H1 (cell line): ENCODE measurements around the gene TEX2. TPM values are rescaled to one million over a fixed set of nuclear protein-coding genes. Genes with fewer than 3 reads are reported as not detected.
"Not testable (repeated sequence)": the region's sequence is repeated elsewhere in the genome, so short reads cannot be mapped to it uniquely, and the experiment has no call there.

ENCODE experiments used
- CTCF ChIA-PET: fragments of 300-600 bp; sonication (Branson Sonifier 250); formaldehyde crosslinking; loops from one replicate; lab custom pipeline; 2021; ENCODE audit not compliant: partially characterized antibody; lab: Charles Lee
- POLR2A ChIA-PET: fragments of 300-600 bp; sonication (Branson Sonifier 250); formaldehyde crosslinking; loops from one replicate; lab custom pipeline; 2021; ENCODE audit warnings: inconsistent platforms; ENCODE audit not compliant: partially characterized antibody; lab: Charles Lee
- DNase-seq, 2 experiments: peaks; one replicate each; pipeline versions ENCODE4 v3.0.0 to v3.0.0-alpha.2; 2010 to 2022; ENCODE audit warnings: low spot score in 2 of 2, low read depth in 1 of 2, mixed read lengths in 1 of 2
- FAIRE-seq: peaks from 2 replicates; lab custom pipeline; 2011; peaks lifted over from hg19 to GRCh38; lab: Jason Lieb, UNC
- H2AFZ ChIP-seq: 2 replicates; pipeline ENCODE4 v1.8.1; 2012; ENCODE audit warnings: low read length, inconsistent platforms
- H2AK5ac ChIP-seq: 2 replicates; pipeline ENCODE4 v1.6.1; 2013; ENCODE audit warnings: low read depth, low read length
- H2BK120ac ChIP-seq: replicated peaks from 2 replicates; pipeline ENCODE3; 2013; ENCODE audit warnings: low read depth, low read length, inconsistent platforms
- H2BK12ac ChIP-seq: 2 replicates; pipeline ENCODE4 v1.6.1; 2013; ENCODE audit warnings: low read depth, low read length
- H2BK15ac ChIP-seq: 2 replicates; pipeline ENCODE4 v1.6.1; 2013; ENCODE audit warnings: low read length
- H2BK20ac ChIP-seq: 2 replicates; pipeline ENCODE4 v1.6.1; 2013; ENCODE audit warnings: low read length
- H2BK5ac ChIP-seq: 2 replicates; pipeline ENCODE4 v1.6.1; 2013; ENCODE audit warnings: low read depth, low read length
- H3K14ac ChIP-seq: 2 replicates; pipeline ENCODE4 v1.6.1; 2013; ENCODE audit warnings: inconsistent platforms; ENCODE audit not compliant: insufficient read length
- H3K18ac ChIP-seq: 2 replicates; pipeline ENCODE4 v1.6.1; 2013; ENCODE audit warnings: low read length; ENCODE audit errors: extremely low read depth
- H3K23ac ChIP-seq: 2 replicates; pipeline ENCODE4 v1.6.1; 2013; ENCODE audit warnings: inconsistent platforms; ENCODE audit not compliant: insufficient read length
- H3K23me2 ChIP-seq: 2 replicates; pipeline ENCODE4 v1.6.1; 2013; ENCODE audit warnings: low read depth, low read length
- H3K27ac ChIP-seq: 2 replicates; pipeline ENCODE4 v1.6.1; 2011; ENCODE audit warnings: low read depth, low read length, inconsistent platforms
- H3K27me3 ChIP-seq, 4 experiments: replicated peaks in 1 of 4; 1 replicate in 1 of 4; 2 replicates in 3 of 4; pipeline versions ENCODE4 v1.6.1 to v1.8.1; 2011 to 2013; ENCODE audit warnings: low read length in 3 of 4, mild to moderate bottlenecking in 3 of 4, inconsistent platforms in 2 of 4, mixed read lengths in 2 of 4, moderate library complexity in 1 of 4; ENCODE audit not compliant: control insufficient read depth in 3 of 4, insufficient read depth in 3 of 4; ENCODE audit errors: extremely low read depth in 1 of 4
- H3K36me3 ChIP-seq, 4 experiments: 2 replicates each; pipeline versions ENCODE4 v1.6.1 to v1.8.1; 2011 to 2013; ENCODE audit warnings: mild to moderate bottlenecking in 4 of 4, low read length in 3 of 4, moderate library complexity in 2 of 4, control low read depth in 1 of 4, inconsistent platforms in 1 of 4; ENCODE audit not compliant: insufficient read depth in 4 of 4, control insufficient read depth in 2 of 4
- H3K4ac ChIP-seq: replicated peaks from 2 replicates; pipeline ENCODE3; 2013; ENCODE audit warnings: low read length, low read depth, mixed read lengths, inconsistent platforms; ENCODE audit not compliant: insufficient read length
- H3K4me1 ChIP-seq, 4 experiments: replicated peaks in 1 of 4; 1 replicate in 1 of 4; 2 replicates in 3 of 4; pipeline versions ENCODE4 v1.6.1 to v1.8.1; 2011 to 2013; ENCODE audit warnings: low read length in 3 of 4, inconsistent platforms in 2 of 4, mixed read lengths in 1 of 4; ENCODE audit not compliant: insufficient read depth in 4 of 4, control insufficient read depth in 3 of 4
- H3K4me2 ChIP-seq, 2 experiments: 2 replicates each; pipeline versions ENCODE4 v1.6.1 to v1.8.1; 2011 to 2013; ENCODE audit warnings: low read depth in 2 of 2, low read length in 2 of 2, control low read depth in 1 of 2, inconsistent platforms in 1 of 2, mild to moderate bottlenecking in 1 of 2; ENCODE audit not compliant: insufficient read depth in 1 of 2
- H3K4me3 ChIP-seq, 4 experiments: fragments of 200-600, 300-600 bp in 1 of 4; sonication (generic), shearing (Covaris generic), sonication (Bioruptor Twin) in 1 of 4; 2 replicates each; pipeline versions ENCODE4 v1.5.1 to v1.8.1; 2011 to 2016; ENCODE audit warnings: low read length in 4 of 4, low read depth in 3 of 4, control low read depth in 2 of 4, inconsistent platforms in 2 of 4, mild to moderate bottlenecking in 2 of 4, mixed read lengths in 1 of 4, moderate library complexity in 1 of 4; ENCODE audit not compliant: insufficient read depth in 2 of 4; ENCODE audit errors: extremely low read depth in 1 of 4
- H3K56ac ChIP-seq: replicated peaks from 2 replicates; pipeline ENCODE3; 2013; ENCODE audit warnings: low read depth, mild to moderate bottlenecking, mixed read lengths, low read length, inconsistent platforms; ENCODE audit not compliant: insufficient read length
- H3K79me1 ChIP-seq: 2 replicates; pipeline ENCODE4 v1.6.1; 2013; ENCODE audit warnings: low read depth, low read length, control low read depth
- H3K79me2 ChIP-seq, 2 experiments: 2 replicates each; pipeline versions ENCODE4 v1.6.1 to v1.8.1; 2012 to 2013; ENCODE audit warnings: low read length in 2 of 2, mild to moderate bottlenecking in 2 of 2, inconsistent platforms in 1 of 2; ENCODE audit not compliant: insufficient read depth in 2 of 2, control insufficient read depth in 1 of 2
- H3K9ac ChIP-seq, 4 experiments: replicated peaks in 1 of 4; 1 replicate in 1 of 4; 2 replicates in 3 of 4; pipeline versions ENCODE4 v1.6.1 to v1.8.1; 2011 to 2013; ENCODE audit warnings: low read depth in 3 of 4, low read length in 3 of 4, control low read depth in 2 of 4, mild to moderate bottlenecking in 2 of 4, moderate library complexity in 2 of 4, inconsistent platforms in 1 of 4; ENCODE audit errors: extremely low read depth in 1 of 4
- H3K9me3 ChIP-seq, 2 experiments: 2 replicates each; pipeline versions ENCODE4 v1.6.1 to v1.8.1; 2012 to 2013; ENCODE audit warnings: mild to moderate bottlenecking in 2 of 2, moderate library complexity in 2 of 2, control low read depth in 1 of 2, inconsistent platforms in 1 of 2, low read depth in 1 of 2, low read length in 1 of 2, mixed read lengths in 1 of 2; ENCODE audit not compliant: insufficient read depth in 2 of 2
- H4K20me1 ChIP-seq, 2 experiments: replicated peaks in 1 of 2; 2 replicates each; pipeline versions ENCODE3 to v1.8.1; 2011 to 2013; ENCODE audit warnings: inconsistent platforms in 2 of 2, low read length in 2 of 2, mild to moderate bottlenecking in 1 of 2; ENCODE audit not compliant: insufficient read depth in 2 of 2, control insufficient read depth in 1 of 2
- H4K5ac ChIP-seq: 2 replicates; pipeline ENCODE4 v1.6.1; 2013; ENCODE audit warnings: low read length, low read depth, mixed read lengths, inconsistent platforms; ENCODE audit not compliant: insufficient read length
- H4K8ac ChIP-seq: 2 replicates; pipeline ENCODE4 v1.8.0; 2013; ENCODE audit warnings: mild to moderate bottlenecking, moderate library complexity, low read length, inconsistent platforms; ENCODE audit not compliant: insufficient read depth; ENCODE audit errors: extremely low read depth
- H4K91ac ChIP-seq: replicated peaks from 2 replicates; pipeline ENCODE3; 2013; ENCODE audit warnings: low read length, mixed read lengths, inconsistent platforms; ENCODE audit not compliant: insufficient read length
- WGBS, 2 experiments: shearing (Covaris generic) in 1 of 2; methylation state at CpG; one replicate each; pipeline versions ENCODE4 v1.1.6 to v1.1.7; 2013 to 2015; ENCODE audit warnings: low lambda C conversion rate in 2 of 2, mixed read lengths in 2 of 2, inconsistent platforms in 1 of 2, low coverage in 1 of 2, missing lambda C conversion rate in 1 of 2; ENCODE audit not compliant: insufficient replicate concordance in 2 of 2, insufficient coverage in 1 of 2, insufficient read length in 1 of 2; ENCODE audit errors: extremely low coverage in 1 of 2, missing lambda C conversion rate in 1 of 2; 5-methylcytosine and 5-hydroxymethylcytosine counted together
- polyA plus RNA-seq, 7 experiments: library from polyadenylated mRNA; depleted of rRNA in 3 of 7; stranded (reverse) in 5 of 7; unstranded in 2 of 7; fragments of >200 nt in 5 of 7; fragments of 200-250 nt in 2 of 7; gene quantifications; 1 replicate in 5 of 7; 2 replicates in 1 of 7; 4 replicates in 1 of 7; pipeline versions ENCODE4 v1.2.1 to v1.2.3, GENCODE V29; 2011 to 2013; ENCODE audit warnings: missing spikeins in 2 of 7, mixed read lengths in 2 of 7
- total RNA-seq: library from RNA; stranded (reverse); fragmentation: NEBNext Ultra II Directional; extraction: Animal tissue kit (Norgen Biotek cat#: 25700); gene quantifications from 2 replicates; pipeline ENCODE4 v1.2.1, GENCODE V29; 2021

Gene TEX2
- total and polyA plus RNA-seq, 2 of the 8 experiments (the other 6 are each of a cell fraction or from before 2014, with no cell fraction given), result 6.1 to 15.6 TPM

GRCh38 chr17:64238449-64238848 lies 24.6 kb downstream of the TEX2 start:
- not testable (repeated sequence) for H3K27me3 ChIP-seq, H2BK20ac ChIP-seq, H4K8ac ChIP-seq, H4K20me1 ChIP-seq, H3K79me2 ChIP-seq, H2BK5ac ChIP-seq, H3K23me2 ChIP-seq, H4K91ac ChIP-seq, H3K36me3 ChIP-seq, H3K79me1 ChIP-seq, H2BK15ac ChIP-seq, H2AFZ ChIP-seq, H3K14ac ChIP-seq, FAIRE-seq, H3K4me3 ChIP-seq, H2BK120ac ChIP-seq, H3K4me1 ChIP-seq, H3K18ac ChIP-seq, H3K56ac ChIP-seq, H2BK12ac ChIP-seq, H3K27ac ChIP-seq, H3K4ac ChIP-seq, H2AK5ac ChIP-seq, H3K9me3 ChIP-seq, H3K23ac ChIP-seq, H3K4me2 ChIP-seq, DNase-seq, H3K9ac ChIP-seq, H4K5ac ChIP-seq
- CTCF ChIA-PET, result interaction anchor here (0.7 to 4.4 kb wide), 6 partner anchors 9 to 167 kb away, joined by 3 to 14 read pairs (median 4); no protein-coding TSS in a partner anchor
- WGBS, 2 experiments, result 86% methylated on average over 4 of the region's 4 CpGs; no CpG with 5 or more reads in 1 of the 2 experiments
- POLR2A ChIA-PET, result interaction anchor here (1.2 to 2.0 kb wide), 4 partner anchors 9 to 91 kb away, joined by 3 to 5 read pairs (median 3); no protein-coding TSS in a partner anchor
